ENCODE results near the gene AKIRIN1.

DNA sequence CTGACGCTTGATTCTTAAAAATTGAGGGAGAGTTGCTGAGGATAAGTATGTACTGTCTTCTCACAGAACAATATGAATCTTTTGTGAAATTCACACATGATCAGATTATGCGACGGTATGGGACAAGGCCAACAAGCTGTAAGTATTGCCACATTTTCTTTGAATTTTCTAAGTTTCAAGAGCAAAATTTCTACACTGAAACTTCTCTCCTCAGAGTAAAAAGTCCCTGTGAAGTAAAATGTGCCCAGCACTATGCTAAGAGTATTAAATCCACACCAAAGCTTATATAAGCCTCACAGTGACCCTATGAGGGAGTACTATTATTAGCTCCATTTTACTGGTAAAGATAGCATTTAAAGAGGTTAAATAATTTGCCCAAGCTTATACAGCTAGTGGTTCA, 12.2 kb downstream of the AKIRIN1 start:
- TF ChIP-seq, protein P1, sequence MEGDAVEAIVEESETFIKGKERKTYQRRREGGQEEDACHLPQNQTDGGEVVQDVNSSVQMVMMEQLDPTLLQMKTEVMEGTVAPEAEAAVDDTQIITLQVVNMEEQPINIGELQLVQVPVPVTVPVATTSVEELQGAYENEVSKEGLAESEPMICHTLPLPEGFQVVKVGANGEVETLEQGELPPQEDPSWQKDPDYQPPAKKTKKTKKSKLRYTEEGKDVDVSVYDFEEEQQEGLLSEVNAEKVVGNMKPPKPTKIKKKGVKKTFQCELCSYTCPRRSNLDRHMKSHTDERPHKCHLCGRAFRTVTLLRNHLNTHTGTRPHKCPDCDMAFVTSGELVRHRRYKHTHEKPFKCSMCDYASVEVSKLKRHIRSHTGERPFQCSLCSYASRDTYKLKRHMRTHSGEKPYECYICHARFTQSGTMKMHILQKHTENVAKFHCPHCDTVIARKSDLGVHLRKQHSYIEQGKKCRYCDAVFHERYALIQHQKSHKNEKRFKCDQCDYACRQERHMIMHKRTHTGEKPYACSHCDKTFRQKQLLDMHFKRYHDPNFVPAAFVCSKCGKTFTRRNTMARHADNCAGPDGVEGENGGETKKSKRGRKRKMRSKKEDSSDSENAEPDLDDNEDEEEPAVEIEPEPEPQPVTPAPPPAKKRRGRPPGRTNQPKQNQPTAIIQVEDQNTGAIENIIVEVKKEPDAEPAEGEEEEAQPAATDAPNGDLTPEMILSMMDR (IDR thresholded peaks at IDR 0.05) = no peak
- no peak for TF ChIP-seq POLR2A (IDR thresholded peaks at IDR 0.05)
